GM19395 (cell line): ENCODE results near the gene EVC2.

ENCODE experiments used
- ATAC-seq: cut with Tn5 transposase; IDR thresholded peaks from one replicate; pipeline ENCODE4 v1.9.1; 2021; ENCODE audit warnings: mild to moderate bottlenecking, moderate library complexity; ENCODE audit not compliant: unreplicated experiment

The EVC2 gene

DNA sequence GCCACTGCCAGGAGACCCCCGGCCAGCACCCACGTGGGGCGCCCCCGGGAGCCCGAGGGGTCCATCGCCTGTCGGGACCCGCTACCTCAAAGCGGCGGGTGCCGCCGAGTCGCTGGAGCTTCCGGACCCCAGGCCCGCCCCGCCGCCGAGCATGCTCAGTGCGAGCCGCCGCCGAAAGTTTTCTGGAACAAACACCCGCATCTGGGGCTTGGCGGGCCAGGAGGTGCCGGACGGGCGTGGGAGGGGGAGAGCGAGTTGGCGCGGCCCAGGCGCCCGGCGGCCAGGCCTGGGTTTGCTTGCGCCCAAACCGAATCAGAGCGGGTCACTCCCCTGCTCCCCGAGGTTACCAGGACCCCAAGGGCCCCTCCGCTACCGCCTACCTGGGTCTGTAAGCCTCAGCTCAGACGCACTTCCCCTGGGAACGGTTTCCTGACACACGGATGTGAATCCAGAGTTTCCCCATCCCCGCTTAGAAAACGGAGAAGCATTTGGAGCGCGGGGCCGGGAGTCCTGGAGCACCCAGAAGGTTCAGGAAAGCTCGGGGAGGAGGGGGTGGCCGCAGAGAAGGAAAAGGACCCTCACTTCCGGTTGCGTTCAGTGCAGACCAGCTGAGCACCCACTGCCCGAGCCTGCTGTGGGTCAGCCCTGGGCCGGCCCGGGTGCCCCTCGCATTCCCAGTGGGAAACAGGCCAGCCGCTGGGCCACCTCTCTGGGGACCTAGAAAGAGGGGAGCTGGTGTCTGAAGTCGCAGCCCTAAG is at the start of gene EVC2:
TSS of gene EVC2 (minus strand) at position 111 of the 758 bp plus-strand sequence. CDS start at position 65, 46 bp downstream.
- ATAC-seq = no peak

- no peak for ATAC-seq
Measured at GRCh38 chr4:5757954-5758353, 49.6 kb upstream of the EVC2 start.

DNA sequence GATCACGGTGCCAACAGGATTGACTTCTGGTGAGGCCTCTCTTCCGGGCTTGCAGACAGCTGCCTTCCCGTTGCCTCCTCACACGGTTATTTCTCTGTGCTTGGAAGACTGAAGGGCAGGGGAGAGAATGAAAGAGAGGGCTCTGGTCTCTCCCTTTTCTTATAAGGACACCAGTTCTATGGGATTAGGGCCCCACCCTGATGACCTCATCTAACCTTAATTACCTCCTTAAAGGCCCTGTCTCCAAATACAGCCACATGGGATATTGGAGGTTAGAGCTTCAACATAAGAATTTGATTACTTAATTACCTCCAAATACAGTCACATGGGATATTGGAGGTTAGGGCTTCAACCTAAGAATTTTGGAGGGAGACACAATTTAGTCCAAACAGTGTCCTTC is 49.2 kb upstream of the EVC2 start:
- no peak for ATAC-seq

GRCh38 chr4:5757091-5757490 is 48.7 kb upstream of the EVC2 start:
- ATAC-seq = no peak

DNA sequence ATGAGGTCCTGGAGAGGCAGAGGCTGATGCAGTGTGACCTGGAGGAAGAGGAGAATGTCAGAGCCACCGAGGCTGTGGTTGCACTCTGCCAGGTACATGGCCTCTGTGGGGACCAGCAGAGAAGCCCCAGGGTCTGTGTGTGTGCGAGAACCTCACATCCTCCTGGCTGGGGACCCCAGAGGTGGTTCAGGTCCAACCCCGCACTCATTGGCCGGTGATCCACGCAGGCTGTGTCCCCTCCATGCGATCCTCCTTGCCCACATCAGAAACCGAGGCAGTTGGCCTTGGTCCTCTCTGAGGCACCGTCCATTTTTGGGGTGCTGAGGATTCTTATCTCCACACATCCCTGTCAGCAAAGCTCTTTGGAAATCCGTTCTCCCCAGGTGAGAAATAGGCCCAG is 47.9 kb upstream of the EVC2 start:
- ATAC-seq = no peak

- ATAC-seq = no peak
Measured at GRCh38 chr4:5755679-5756078, 47.3 kb upstream of the EVC2 start.

- ATAC-seq = no peak
Measured at GRCh38 chr4:5755161-5755560, 46.8 kb upstream of the EVC2 start.

GRCh38 chr4:5754529-5754881 is 46.1 kb upstream of the EVC2 start:
- ATAC-seq = no peak

DNA sequence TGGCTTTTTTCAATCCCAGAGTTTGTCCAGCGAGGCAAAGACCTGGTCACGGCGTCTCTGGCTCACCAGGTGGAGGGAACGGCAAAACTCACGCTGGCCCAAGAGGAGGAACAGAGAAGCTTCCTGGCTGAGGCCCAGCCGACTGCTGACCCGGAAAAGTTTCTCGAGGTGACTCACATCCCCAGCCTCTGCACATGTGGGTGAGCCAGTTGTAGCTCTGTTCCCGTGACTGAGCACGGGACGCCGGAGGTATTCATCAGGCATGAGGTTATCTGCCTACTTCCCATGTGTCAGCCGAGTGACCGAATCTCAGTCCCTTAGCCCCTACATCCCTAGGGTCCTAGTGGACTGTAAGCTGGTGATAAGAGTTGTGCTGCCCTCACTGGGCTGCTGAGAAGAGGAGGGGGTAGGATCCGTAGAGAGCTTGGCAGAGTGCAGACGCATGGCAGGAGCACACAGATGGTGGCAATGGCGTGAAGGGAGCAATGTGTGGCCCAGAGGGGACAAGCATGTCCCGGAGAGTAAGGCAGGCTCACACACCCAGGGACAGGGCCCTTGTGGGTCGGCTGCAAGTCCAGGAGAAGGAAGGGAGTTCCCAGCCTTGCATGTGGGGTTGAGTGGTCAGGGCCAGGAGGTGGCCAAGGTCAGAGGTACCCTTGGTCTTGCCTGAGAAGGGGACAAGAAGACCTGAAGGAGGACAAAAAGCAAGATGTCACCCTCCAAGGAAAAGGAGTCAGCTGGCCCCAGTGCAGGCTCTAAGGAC is 45.6 kb upstream of the EVC2 start:
- no peak for ATAC-seq

DNA sequence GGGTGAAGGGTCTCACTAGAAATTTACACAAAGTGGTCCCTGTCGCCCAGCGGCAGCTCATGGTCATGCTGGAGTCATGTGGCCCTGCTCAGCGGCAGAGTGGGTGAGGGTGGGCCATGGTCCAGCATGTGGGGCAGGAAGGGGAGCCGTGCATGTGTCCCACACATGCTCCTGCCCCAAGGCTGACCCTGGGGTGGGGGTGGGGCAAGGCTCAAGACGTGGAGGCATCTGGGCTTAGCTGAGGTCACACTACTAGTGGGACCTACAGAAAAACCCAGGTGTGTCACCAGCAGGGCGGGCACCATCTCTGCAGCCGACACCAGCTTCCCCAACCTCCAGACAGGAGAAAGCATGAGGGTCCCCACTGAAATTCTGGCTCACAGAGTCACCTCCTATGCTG is 45.0 kb upstream of the EVC2 start:
- no peak for ATAC-seq

DNA sequence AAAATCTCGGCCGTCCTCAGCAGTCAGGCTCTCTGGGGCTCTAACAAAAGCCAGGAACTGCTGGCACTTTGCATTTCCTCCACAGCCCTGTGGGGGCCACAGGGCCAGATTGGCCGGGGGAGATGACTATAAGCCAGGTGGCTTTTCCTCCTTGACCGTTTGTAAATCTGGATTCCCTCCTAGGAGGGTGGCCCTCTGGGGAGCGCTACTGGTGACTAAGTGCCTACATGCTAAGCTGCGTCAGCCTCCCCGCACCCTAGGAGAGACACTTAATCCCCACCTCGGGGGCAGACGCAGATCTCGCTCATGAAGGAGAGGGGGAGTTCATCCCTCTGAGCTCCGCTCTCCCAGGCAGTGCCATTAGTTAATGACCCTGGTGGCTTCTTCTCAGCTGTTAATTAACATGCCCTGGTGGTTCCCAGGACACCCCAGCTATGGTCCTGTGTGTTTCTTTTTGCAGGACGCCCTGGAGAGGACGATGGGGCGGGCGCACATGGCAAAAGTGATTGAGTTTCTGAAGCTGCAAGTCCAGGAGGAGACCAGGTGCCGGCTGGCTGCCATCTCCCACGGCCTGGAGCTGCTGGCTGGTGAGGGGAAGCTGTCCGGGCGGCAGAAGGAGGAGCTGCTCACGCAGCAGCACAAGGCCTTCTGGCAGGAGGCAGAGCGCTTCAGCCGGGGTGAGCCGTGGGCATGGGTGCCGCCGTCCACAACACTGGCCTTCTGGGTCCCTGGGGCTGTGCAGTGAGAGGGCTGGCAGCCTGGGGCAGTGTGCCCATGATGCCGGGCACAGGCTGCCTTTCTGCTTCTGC is 44.2 kb upstream of the EVC2 start:
- no peak for ATAC-seq

DNA sequence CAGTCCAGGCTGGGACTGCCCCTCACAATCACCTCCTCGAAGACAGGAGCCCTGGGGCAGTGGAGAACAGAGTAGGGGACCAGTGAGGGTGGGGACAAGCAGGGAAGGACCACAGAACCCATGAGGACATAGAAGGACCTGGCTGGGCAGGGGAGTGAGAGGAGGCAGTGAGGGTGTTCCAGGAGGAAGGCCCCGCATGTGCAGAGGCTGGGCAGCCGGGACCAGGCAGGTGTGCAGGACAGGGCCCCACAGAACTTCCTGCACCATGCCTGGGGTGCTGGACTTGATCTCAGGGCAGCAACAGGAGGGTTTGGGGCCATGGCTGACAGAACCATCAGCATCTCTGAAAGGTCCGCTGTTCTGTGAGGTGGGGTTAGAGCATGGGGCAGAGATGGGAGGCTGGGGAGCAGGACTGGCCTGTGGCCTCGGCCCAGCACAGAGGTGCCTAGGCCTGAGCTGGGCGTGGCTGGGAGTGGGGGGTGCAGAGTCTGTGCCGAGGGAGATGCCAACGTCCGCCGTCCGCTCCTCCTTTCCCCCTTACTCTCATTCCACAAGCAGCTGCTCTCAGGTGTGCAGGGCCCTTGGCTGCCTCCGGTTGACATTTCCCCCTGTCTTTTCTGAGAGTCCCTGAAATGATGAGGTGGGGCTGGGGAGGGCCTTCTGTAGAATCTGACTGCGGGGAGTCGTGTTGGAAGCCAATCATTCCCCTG is 43.5 kb upstream of the EVC2 start:
- ATAC-seq = no peak

DNA sequence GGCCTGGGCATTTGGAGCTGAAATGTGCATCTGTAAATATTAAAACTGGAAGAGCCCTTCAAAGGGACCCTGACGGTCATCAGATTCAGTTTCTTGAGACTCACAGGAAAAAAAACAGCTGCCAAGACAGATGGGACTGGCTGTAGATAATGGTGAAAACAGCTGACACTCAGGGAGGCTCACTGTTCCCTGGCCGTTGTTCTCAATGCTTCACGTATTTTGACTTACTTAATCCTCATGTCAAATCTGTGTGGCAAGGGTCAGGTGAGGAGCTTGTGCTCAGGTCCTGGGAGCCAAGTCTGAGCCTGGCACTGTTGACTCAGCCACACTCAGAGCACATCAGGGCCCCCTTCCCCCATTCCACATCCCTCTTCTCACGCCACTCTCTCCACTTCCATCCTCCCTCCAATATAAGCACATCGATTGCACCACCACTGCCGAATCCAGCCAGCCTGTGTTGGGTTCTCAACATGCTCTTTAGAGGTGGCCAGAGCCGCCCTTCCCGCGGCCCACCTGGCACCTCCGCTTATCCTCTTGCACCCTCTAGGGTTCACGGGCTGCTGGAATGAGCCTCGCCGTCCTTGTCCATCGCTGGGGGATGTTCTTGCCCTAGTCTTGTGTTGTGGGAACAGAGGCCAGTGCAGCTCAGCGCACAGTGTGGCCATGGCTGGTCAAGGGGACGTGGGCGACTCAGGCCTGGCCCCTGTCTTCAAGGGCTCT is 42.7 kb upstream of the EVC2 start:
- ATAC-seq = no peak

DNA sequence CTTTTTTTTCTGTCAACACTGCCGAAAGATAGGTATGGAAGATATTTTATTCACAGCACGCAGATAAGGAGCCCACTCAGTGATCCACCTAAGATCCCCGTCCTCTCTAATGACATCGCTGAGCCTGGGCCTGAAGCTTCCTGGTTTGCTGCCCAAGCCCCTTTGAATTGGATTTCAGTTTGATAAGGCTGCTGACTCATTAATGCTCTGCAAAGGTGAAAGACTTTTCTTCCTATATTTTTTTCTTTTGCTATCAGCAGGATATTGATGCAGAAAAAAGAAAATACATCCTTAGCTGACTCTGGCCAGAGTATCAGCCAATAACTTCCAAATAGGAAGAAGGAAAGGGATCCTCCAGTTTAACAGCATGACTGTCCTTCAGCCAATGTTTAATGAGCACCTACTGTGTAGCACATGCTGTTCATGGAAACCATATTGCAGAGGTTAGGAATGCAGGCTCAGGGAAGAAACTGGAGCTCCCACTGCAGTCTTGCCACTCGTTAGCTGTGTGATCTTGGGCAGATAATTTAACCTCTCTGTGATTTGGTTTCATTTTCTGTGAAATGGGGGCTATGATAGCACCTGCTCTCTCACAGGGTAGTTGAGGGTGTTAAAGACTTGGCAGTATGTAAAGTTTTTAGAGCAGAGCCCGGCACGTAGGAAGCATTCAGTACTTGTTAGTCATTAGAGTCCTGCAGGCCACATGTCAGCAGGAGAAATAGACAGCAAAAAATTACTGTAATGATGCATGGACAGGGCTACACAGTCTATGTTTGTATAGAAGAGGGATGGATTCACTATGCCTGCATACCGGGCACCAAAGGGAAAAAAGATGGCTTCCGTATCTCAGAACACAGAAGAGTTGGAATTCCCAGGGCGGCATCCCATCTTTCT is 41.9 kb upstream of the EVC2 start:
- ATAC-seq = no peak

- no peak for ATAC-seq
Measured at GRCh38 chr4:5749568-5749967, 41.2 kb upstream of the EVC2 start.

DNA sequence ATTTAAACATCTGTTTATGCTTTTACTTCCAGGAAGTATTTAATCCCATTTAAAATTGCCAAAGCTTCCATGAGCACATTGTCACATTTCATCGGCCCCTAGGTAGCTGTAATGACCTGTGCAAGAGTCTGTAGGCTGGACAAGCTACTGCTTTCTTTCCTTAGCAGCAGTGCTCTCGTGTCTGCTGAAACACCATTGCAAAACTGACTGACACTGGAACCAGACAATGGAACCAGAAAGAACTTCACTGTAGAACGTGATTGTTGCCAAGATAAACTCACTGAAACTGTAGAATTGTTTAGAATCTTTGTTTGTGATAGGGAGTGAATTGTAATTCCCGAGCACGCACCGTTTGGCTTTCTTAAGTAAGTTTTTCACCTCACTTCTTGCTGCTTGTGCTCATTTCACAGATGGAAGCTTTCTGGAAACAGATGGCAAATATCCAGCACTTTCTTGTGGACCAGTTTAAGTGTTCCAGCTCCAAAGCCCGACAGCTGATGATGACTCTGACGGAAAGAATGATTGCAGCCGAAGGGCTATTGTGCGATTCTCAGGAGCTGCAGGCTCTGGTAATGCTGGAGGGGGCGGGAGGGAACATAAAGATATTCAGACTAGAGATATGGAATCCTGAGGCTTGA is 39.5 kb upstream of the EVC2 start:
- ATAC-seq = no peak

DNA sequence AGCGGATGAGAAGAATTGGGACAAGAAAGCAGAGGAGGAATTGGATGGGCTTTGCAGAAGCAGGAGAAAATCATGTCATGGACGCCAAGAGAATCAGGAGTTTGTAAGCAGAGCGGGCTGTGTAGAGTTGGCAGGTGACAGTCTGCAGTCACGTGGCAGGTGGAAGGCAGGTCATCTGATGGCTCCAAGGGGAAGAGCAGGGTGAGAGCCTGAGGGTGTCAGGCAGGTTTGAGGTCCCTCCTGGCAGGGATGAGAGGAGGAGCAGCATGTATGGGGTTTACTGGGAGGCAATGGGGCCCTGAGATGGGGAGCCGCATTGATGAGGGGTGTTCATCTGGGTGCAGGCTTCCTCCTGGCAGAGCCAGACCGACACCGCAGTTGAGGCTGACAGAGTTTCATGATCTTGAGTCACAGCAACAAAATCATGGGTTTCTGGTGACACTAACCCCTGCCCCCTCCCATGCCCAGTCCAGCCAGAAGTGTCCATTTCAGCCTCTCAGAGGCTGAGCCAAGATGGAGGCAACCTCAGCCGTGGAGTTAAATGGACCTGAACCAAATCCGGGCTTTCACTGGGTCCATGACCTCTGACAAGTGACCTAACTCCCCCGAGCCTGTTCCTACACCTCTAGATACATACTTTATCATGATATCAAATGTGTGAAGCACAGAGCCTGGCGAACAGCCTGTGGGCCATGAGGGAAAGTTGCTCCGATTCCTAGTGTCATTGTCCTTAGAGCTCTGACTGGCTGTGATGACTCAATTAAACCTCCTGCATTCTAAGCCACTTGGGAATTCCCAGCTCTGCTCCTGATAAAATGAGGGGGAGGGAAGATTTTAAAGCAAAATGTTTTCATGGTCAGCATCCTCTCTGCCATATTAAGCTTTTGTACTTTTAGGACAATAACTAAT is 38.7 kb upstream of the EVC2 start:
- no peak for ATAC-seq

- ATAC-seq = no peak
Measured at GRCh38 chr4:5746250-5746649, 37.9 kb upstream of the EVC2 start.
